Lower lobe of right lung (tissue), 2 donors: ENCODE data around the gene COL4A2. TPM values are rescaled to one million over a fixed set of nuclear protein-coding genes. Genes with fewer than 3 reads are reported as not detected.

Experiments used
- ATAC-seq, 2 donors: fragments of 200-7000 bp; cut with Tn5 transposase; one replicate each; pipeline ENCODE4 v1.9.1; 2020 to 2022; ENCODE audit warnings: mild to moderate bottlenecking in 2 of 2, moderate library complexity in 2 of 2
- DNase-seq: peaks from one replicate; pipeline ENCODE4 v3.0.0-alpha.2; 2020
- H3K27ac ChIP-seq: fragments of 200-600 bp; one replicate; pipeline ENCODE4 v1.8.0; 2022
- H3K27me3 ChIP-seq: fragments of 200-600 bp; one replicate; pipeline ENCODE4 v1.8.0; 2022; ENCODE audit warnings: low read depth
- H3K36me3 ChIP-seq: fragments of 200-600 bp; one replicate; pipeline ENCODE4 v1.8.0; 2022; ENCODE audit warnings: mild to moderate bottlenecking
- H3K4me1 ChIP-seq: fragments of 200-600 bp; one replicate; pipeline ENCODE4 v1.8.0; 2022
- H3K4me3 ChIP-seq: fragments of 200-600 bp; one replicate; pipeline ENCODE4 v1.8.0; 2022; ENCODE audit warnings: mild to moderate bottlenecking
- H3K9me3 ChIP-seq: fragments of 200-600 bp; one replicate; pipeline ENCODE4 v1.8.0; 2022
- intact Hi-C: fragments of 100-400 bp; cut with DNase I; formaldehyde crosslinking; loops from one replicate; pipeline ENCODE4 v1.11.0; 2022
- total RNA-seq: library from RNA; stranded (reverse); fragmentation: NEBNext Ultra II Directional; extraction: Animal tissue kit (Norgen Biotek cat#: 25700); gene quantifications from one replicate; pipeline ENCODE4 v1.2.1, GENCODE V29; 2021
- TF ChIP-seq, protein P1 (sequence below): fragments of 200-600 bp; IDR thresholded peaks from one replicate; pipeline ENCODE4 v1.8.0; 2022; ENCODE audit warnings: antibody characterized with exemption, mild to moderate bottlenecking
- donor health status: DM: no; HTN: yes; CAD: no; lungs with severe emphysema.

COL4A2 gene
- total RNA-seq, 1 donor from 2014 or later = 185 TPM

DNA sequence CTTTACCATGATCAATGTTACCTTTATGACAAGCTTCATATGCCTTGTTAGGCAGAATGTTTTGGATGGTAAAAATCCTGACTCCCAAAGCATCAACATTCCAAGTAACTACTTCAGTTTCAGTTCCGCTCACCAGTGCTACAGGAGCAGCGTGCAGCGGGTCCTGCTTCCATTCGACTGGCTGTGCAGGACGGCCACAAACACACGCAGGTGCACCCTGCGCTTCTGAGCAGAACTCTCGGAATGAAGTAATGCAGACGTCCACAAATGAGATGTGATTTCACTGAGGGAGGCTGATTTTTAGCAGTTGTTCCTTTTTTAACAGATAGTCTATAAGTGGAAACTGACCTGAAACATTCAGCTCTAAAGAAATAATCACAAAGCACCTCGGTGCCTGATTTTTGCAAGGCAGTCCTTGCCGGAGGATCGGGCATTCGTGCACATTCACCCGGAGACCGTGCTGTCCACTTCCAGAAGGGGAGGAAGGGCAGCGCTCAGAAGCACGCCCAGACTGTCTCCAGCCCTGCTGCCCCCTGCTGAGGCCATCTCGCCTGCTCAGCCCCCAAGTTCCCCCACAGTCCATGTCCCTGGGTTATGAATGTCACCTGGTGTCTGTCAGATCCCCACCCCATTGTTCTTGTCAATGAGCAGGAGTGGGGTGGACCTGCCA, 168.6 kb downstream of the COL4A2 start:
- Histone ChIP-seq H3K4me1 (peaks cover 20% of the 10 kb centered on the region), H3K36me3 (peaks cover 81% of the 10 kb centered on the region), H3K9me3 (no peaks in the 10 kb centered on the region), H3K27ac (no peak overlapping the region), H3K4me3 (peak overlapping the region; percentile 27), H3K27me3 (no peaks in the 10 kb centered on the region)
- intact Hi-C loops = no loop called here
- ATAC-seq = peak; percentile 31 to 41
- peak; percentile 55 for DNase-seq
- TF ChIP-seq, protein P1, sequence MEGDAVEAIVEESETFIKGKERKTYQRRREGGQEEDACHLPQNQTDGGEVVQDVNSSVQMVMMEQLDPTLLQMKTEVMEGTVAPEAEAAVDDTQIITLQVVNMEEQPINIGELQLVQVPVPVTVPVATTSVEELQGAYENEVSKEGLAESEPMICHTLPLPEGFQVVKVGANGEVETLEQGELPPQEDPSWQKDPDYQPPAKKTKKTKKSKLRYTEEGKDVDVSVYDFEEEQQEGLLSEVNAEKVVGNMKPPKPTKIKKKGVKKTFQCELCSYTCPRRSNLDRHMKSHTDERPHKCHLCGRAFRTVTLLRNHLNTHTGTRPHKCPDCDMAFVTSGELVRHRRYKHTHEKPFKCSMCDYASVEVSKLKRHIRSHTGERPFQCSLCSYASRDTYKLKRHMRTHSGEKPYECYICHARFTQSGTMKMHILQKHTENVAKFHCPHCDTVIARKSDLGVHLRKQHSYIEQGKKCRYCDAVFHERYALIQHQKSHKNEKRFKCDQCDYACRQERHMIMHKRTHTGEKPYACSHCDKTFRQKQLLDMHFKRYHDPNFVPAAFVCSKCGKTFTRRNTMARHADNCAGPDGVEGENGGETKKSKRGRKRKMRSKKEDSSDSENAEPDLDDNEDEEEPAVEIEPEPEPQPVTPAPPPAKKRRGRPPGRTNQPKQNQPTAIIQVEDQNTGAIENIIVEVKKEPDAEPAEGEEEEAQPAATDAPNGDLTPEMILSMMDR = no peak

DNA sequence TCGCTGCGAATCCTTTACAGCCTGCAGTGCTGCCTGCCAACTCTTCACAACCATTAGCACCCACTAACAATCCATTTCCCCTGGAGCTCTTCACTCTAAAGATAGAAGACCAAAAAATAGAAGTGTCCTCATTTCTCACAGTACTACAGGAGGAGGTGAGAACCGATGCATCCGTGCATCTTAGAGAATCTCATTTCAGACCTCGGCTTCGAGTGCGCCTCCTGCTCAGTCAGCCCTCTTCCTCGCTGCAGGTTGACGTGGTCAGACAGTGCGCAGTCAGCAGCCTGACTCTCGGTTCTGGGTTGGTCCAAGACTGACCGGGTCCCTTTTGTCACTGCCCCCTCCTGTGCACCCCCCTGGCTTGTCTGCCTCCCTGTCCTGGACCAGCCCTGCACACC, 169.1 kb downstream of the COL4A2 start:
- peaks cover 15% of the 10 kb centered on the region for H3K4me1 ChIP-seq
- H3K27me3 ChIP-seq = no peaks in the 10 kb centered on the region
- TF ChIP-seq, protein P1 = no peak
- no peak overlapping the region for H3K4me3 ChIP-seq
- DNase-seq (no peak), ATAC-seq (no peak)
- H3K9me3 ChIP-seq = no peaks in the 10 kb centered on the region
- peaks cover 77% of the 10 kb centered on the region for H3K36me3 ChIP-seq
- no peak overlapping the region for H3K27ac ChIP-seq
- intact Hi-C loops = no loop called here

DNA sequence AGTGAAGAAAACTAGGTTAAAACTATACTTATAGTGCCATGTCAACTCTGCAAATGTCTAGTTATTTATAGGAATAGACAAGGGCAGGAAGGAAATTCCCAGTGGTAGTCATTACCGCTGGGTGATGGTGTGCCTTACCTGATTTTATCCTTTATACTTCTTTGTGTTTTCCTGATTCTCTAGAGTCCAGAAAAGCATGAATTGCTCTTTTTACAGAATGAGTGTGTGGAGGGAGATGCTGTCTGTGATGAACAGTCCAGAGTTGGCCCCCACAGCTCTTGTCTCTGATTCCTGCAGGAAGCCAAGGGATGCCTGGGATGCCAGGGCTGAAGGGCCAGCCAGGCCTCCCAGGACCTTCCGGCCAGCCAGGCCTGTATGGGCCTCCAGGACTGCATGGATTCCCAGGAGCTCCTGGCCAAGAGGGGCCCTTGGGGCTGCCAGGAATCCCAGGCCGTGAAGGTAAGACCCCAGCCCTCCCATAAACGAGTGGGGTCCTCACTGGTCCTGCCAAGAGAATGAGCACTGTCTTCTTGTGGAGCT, 170.7 kb downstream of the COL4A2 start:
- ATAC-seq = no peak
- no peak overlapping the region for H3K27ac ChIP-seq
- no peak overlapping the region for H3K4me3 ChIP-seq
- intact Hi-C loops = no loop called here
- DNase-seq = no peak
- no peaks in the 10 kb centered on the region for H3K9me3 ChIP-seq
- H3K4me1 ChIP-seq = peaks cover 10% of the 10 kb centered on the region
- no peaks in the 10 kb centered on the region for H3K27me3 ChIP-seq
- TF ChIP-seq, protein P1 = no peak
- H3K36me3 ChIP-seq = peaks cover 71% of the 10 kb centered on the region

DNA sequence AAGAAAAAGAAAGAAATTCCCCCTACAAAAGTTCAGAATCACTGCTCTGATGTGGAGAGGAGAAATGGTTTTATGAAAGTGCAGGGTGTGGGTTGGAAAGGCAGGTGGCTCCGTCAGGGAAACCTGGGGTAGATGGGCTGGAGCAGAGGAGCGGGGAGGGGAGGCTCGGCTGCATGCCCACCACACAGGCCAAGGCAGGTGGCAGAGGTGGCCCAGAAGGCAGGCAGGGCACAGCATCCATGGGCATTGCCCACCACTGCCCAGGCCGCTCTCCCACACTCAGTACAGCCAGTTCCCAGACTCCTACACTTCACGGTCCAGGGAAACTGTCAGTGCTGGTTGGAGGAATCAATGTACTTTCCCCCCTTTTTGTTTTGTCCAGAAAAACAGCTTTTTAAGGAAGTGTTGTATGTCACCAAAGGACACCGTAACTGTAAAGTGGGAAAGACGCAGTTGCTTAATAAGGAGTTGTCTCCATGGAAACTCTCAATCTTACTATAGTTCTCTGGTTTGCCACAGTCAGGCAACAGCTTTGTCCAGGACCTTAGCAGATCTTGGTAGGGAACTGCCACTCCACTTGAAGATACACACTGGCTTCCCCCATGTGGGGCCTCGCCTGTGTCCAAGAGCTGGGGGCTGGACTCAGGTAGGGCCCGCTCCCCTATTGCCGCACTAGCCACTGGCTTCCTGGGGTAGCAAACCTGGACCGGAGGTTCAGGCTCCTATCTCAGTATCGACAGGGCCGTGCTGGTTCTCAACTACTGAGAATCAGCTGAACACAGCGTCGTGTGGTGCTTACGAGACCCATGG, 171.5 kb downstream of the COL4A2 start:
- peaks cover 71% of the 10 kb centered on the region for H3K36me3 ChIP-seq
- peaks cover 10% of the 10 kb centered on the region for H3K4me1 ChIP-seq
- H3K27me3 ChIP-seq = no peaks in the 10 kb centered on the region
- no peak overlapping the region for H3K4me3 ChIP-seq
- TF ChIP-seq, protein P1 = no peak
- no peak for ATAC-seq
- no peak for DNase-seq
- H3K27ac ChIP-seq = no peak overlapping the region
- no peaks in the 10 kb centered on the region for H3K9me3 ChIP-seq
- intact Hi-C loops = no loop called here

DNA sequence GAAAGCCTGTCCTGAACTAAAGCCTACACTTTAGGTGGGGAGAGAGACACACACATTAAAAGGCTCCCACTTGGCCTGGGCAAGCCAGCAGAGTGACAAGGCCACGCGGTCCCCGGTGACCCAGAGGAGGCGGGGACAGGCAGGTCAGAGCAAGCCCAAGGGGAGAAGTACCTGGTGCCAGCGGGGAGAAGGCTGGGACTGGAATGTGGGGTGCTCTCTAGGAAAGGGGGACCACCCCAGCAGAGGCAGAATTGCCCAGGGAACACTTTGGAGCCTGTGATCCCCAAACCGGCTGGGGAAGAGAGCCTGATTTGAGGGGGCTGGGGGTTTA, 172.1 kb downstream of the COL4A2 start:
- DNase-seq (no peak), ATAC-seq (no peak)
- H3K27ac ChIP-seq = peak overlapping the region; percentile 3
- H3K36me3 ChIP-seq = peaks cover 69% of the 10 kb centered on the region
- TF ChIP-seq, protein P1 = no peak
- no peaks in the 10 kb centered on the region for H3K9me3 ChIP-seq
- H3K4me1 ChIP-seq = peaks cover 10% of the 10 kb centered on the region
- no peaks in the 10 kb centered on the region for H3K27me3 ChIP-seq
- no peak overlapping the region for H3K4me3 ChIP-seq
- intact Hi-C loops = no loop called here
